GM10266 (cell line): ENCODE measurements around the gene MMD.
"Not testable (repeated sequence)": the region's sequence is repeated elsewhere in the genome, so short reads cannot be mapped to it uniquely, and the experiment has no call there.

ENCODE experiments used
- DNase-seq: peaks from one replicate; pipeline ENCODE4 v3.0.0; 2012; ENCODE audit errors: extremely low spot score
- CTCF ChIP-seq: IDR thresholded peaks from 2 replicates; pipeline ENCODE4 v1.5.1; 2012; ENCODE audit warnings: mild to moderate bottlenecking, low read depth; ENCODE audit not compliant: control insufficient read depth, insufficient read depth; ENCODE audit errors: missing control alignments

MMD gene

GRCh38 chr17:55450232-55450825 lies 28.7 kb upstream of the MMD start:
- no peak for TF ChIP-seq CTCF
- DNase-seq, result no peak

- no peak for TF ChIP-seq CTCF
- DNase-seq, result no peak
These were observed 27.0 kb upstream of the MMD start for GRCh38 chr17:55448681-55449080.

GRCh38 chr17:55446581-55447205 lies 25.1 kb upstream of the MMD start:
- no peak for TF ChIP-seq CTCF
- DNase-seq, result no peak

- not testable (repeated sequence) for DNase-seq
These were observed 24.4 kb upstream of the MMD start for GRCh38 chr17:55446004-55446403.

GRCh38 chr17:55444471-55445441 lies 23.1 kb upstream of the MMD start:
- no peak for TF ChIP-seq CTCF
- DNase-seq, result no peak

- no peak for DNase-seq
- no peak for TF ChIP-seq CTCF
These were observed 22.3 kb upstream of the MMD start for GRCh38 chr17:55443904-55444303.

GRCh38 chr17:55442953-55443683 lies 21.5 kb upstream of the MMD start:
- no peak for TF ChIP-seq CTCF
- no peak for DNase-seq
